ENCODE data around the gene MACROD1.
A peak's percentile ranks its signal among the peaks of the same experiment; 100 is the strongest.

MACROD1 gene

DNA sequence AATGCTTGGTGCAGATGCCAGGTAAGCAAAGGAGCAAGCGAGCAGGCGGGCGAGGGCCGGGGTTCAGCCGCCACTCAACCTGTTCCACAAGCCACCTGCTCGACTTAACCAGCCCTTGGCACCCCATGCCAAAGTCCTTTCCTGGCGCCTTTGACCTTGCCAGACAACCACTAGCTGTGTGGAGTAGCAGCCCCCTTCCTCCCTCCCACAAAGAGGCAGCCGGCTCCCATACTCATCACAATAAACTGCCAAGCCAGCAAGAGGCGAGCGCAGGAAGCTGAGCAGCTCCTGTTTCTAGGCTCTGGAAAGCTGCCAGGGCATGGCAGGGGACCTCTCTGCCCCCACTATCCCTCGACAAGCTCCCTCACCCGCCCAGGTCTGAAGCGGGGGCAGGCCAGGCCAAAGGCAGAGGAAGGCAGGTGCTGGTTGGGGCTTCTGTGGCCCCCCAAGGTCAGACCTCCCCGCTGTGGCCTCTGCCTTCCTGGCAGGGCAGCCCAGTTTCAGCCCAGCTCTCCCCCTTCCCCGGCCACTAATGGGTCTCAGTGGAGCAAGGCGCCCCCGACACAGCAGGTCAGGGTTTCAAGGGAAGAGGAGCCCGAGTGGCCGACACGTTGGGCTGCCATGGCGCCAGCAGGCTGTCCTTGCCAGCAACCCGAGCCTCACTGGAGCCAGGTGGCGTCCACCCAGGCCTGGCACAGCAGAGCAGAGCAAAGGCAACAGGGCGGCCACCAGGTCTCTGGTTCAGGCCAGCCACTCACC, 15.3 kb downstream of the MACROD1 start:
- no peak for DNase-seq

DNA sequence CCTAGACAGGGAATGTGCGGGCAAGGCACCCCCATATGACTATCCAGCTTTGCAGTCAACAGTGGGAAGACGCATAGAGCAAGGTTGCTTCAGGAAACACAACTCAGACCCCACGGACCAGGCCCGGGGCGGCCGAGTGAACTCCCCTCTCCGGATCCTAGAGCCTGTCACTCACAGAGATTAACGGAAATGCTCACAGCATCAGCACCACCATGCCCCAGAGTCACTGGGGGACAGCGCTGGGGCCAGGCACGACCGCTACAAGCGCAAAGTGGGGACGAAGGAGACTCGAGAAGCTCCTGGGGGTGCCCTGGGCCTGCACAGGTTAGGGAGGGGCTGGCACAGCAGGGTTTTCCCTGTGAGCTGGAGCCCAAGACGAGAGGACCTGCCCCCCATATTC, 15.9 kb downstream of the MACROD1 start:
- DNase-seq, result no peak

DNA sequence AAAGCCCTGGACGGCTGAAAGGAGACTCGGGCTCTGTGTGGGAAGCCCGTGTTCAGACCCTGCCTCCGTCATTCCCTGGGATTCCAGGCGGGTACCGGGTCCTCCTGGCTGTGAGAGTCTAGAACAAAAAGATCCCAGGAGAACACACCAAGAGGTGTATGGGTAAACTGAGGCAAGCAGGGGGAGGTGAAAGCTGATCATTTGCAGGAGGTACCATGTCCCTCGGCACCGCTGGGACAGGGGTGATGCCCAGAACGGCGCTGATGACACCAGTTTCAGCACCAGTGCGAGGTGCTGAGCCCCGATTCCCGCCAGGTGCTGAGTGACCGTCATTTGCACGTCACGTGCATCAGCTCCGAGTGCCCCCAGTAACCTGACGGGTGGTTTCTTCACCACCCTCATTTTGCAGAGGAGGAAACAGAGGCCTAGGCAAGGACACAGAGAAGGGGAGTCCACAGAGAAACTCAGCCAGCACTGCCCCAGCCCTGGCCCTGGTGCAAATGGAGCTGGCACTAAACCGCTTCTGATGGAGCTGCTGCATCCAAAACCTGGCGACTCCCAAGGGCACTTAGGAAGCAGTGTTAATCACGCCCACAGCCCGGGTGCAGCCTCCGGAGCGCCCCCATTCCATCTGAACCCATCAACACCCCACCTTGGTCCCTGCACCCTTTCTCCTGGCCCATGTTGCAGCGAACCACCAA, 16.8 kb downstream of the MACROD1 start:
- DNase-seq, result no peak

DNA sequence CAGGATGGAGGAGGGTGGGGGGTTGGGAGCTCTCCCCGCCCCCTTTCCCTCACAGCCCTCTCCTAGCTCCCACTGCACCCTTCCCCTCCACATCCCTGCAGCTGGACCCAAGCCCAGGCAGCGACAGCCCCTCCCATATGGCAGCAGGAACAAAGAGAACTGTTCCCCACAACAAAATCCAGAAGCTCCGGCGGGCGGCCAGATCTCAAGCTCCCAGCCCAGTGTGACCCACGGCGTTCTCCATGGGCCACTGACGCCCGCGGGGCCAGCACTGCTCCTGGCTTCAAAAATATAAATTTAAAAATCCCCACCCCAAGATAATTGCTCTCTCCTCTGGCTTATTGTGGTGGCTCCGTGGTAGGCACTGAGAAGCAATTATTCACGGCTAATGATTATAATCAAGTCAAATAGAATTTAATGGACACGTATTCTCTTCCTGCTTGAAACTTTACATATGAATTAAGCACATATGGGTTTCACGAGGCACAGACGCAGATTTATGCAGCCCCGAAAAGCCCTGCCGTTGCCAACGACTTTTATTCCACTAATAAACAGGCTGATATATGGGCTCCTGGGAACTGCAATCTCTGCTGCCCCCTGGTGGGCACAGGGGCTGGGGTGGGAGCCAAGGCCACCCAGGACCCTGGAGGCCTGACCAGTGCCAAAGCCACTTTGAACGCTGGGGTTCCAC, 17.5 kb downstream of the MACROD1 start:
- DNase-seq, result peak; percentile 75

GRCh38 chr11:64146036-64146955, 19.6 kb downstream of the MACROD1 start:
- peak; percentile 70 for DNase-seq

GRCh38 chr11:64144587-64145472, 21.1 kb downstream of the MACROD1 start:
- DNase-seq, result no peak

DNA sequence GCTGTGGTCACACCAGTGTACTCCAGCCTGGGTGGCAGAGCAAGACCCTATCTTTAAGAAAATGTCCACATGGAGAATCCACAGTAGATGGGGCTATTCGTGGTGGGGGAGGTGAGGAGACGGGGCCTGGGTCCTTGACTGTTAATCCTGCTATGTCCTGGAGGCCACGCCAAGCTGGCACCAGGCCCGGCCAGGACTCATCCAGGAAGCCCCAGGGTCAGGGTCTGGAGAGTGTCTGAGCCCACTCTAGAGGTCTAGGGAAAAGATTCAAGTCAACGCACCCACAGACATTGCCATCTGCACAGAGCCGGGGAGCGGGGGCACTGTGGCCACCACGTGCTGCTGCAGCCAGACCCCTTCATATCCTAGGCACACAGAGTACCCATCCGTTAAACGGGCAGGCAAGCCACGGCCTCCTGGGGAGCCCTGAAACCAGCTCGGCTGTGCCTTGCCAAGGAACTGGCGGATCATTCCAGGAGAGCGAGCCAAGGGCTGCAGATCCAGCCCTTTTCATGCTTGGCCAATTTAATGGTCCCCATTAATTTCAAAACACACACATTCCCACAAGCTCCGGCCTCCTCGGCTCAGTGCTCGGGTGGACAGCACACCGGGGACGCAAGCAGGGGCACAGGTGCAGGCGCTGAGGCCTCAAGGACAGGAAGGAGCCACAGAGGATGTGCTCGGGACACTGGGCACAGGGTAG, 24.7 kb downstream of the MACROD1 start:
- no peak for DNase-seq

DNA sequence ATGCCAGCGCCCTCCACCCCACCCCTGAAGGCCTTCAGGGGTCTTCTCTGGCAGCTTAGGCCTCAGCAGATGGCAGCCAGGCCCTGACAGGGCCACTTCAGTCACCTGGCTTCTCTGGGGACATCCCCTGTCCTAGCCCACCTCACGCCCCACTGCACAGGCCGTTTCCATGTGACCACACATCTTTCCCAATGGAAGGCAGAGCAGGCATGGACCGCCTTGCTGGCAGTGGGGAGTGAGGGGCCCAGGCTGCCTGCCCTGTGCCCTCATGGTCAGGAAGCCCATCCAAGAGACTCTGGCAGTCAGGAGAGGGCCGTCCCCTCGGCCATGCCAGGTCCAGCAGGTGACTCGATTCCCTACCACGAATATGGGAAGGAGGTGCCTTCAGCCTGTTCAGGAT, 25.8 kb downstream of the MACROD1 start:
- no peak for DNase-seq

DNA sequence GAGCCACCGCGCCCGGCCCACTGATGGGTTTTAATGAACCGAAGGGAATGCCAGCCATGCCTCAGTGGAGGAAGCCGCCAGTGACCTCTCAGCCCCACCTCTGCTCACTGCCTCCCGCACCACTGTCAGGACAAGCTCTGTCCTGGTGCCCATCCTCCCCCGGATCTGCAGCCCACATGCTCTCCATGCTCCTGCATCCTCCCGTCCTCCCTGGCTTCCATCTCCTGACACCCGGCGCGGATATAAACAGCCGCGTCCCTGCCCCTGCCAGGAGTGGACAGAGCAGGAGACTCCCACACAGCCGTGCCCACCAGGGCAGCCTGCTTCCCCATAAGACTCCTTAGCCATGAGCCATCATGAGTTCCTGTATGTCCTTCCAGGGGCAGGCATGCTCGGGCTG, 26.9 kb downstream of the MACROD1 start:
- no peak for DNase-seq

GRCh38 chr11:64138398-64138797, 27.5 kb downstream of the MACROD1 start:
- no peak for DNase-seq

DNA sequence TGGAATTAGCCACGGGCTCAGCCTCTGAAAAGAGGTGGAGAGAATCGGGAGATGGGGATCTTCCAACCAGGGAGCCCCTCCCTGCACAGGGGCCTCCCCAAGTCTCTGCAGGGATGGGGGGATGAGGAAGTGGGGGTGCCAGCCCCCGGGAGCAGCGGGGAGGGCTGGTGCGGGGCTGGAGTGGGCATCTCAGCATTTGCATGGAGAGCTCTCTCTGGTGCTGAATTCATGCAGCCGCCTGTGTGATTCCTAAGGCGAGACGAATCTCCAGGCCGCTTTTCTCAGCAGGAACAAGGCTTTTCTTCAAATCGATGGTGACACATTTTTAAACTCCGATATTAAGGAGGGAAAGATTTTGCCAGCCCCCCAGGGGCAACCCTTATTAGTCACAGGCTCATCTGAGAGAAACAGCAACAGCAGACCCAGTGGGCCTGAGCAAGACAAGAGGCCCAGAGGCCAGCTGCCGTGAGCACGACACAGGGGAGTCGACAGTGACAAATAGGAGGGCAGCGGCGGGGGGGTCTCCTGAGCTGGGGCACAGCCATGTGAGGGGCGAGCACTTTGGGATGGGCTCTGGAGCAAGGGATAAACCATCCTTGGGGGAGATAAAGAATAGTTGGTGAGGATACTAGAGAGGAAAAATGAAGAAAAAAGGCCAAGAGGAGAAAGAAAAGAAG, 29.0 kb downstream of the MACROD1 start:
- DNase-seq, result no peak

DNA sequence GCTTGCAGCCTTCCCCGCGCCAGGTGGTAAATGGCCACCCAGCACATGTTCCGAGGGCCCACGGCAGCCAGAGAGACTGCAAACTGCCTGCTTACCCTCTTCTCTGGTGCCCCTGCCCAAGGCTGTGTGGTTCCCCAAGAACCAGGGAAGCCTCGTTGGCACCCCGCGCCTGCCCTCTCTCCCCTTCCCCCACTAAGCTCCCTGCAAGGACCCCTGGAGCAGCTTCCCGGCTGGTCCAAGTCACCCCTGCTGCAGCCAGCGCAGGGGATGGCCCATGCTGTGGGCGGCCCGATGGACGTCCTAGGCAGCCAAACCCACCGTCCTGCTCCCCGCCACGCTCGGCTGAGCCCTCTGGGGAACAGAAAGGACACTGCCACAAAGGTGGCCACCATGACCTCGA, 30.2 kb downstream of the MACROD1 start:
- DNase-seq, result no peak

DNA sequence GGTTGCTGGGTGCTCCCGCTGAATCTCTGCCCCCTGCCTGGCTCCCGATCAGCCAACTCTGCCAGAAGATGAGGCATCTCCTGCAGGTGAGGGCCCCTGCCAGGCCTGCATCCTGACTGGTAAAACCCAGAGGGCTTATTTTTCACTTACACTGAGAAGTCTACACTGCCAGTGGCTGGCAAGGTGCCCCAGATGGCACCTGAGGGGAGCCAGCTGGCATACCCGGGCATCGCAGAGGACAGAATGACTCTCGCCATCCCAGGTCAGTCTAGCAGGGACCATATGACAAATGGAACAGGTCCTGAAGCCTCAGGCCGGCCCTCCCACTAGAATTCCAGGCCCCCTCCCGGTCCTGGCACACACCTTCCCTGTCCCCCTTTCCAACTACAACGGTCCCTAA, 30.9 kb downstream of the MACROD1 start:
- no peak for DNase-seq

GRCh38 chr11:64132982-64133705, 32.8 kb downstream of the MACROD1 start:
- no peak for DNase-seq

DNA sequence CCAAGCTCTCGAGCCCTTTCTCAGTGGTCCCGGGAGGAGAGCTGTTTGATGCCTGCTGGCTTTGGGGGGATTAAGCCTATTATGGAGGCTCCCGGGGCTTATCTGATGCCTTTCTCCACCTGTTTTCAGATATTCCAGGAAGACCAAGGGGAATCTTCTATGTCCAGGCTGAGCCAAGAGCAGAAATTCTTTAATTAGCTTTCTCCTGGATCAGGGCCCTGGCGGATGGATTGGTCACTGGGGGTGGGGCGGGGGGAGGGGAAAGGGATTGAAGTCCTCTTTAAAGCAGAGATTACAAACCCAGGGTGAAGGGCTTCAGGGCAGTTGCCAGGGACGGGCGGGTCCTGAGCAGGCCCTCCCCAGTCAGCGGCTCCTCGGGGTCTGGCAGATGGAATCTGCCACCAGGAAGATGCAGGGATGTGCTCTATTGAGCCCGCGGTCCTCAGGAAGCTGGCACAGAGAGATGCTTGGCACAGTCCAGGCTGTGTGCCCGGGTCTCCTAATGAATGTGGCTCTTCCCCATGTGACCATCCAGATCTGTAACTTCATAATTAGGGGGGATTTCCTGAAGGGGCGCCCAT, 33.6 kb downstream of the MACROD1 start:
- no peak for DNase-seq

DNA sequence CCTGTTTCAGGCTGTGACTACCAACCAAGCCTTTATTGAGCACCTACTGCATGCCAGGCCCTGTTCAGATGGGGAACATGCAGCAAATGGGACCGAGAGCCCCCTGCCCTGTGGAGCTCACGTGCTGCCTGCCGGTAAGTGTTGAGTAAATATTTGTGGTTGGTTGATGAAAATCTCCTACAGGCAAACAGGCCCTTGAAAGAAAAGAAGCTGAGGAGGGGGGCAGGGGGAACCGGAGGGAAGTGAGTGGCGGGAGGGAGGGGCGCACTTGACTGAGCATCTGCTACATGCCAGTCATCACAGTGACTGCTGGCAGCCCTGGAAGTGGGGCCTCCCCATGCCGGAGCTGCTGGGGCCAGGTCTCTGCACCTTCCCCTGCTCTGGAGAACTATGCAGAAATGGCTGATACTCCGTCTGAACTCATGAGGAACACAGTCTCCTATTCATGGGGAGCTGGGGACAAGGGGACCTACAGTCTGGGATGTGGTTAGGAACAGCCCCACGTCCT, 34.2 kb downstream of the MACROD1 start:
- no peak for DNase-seq

DNA sequence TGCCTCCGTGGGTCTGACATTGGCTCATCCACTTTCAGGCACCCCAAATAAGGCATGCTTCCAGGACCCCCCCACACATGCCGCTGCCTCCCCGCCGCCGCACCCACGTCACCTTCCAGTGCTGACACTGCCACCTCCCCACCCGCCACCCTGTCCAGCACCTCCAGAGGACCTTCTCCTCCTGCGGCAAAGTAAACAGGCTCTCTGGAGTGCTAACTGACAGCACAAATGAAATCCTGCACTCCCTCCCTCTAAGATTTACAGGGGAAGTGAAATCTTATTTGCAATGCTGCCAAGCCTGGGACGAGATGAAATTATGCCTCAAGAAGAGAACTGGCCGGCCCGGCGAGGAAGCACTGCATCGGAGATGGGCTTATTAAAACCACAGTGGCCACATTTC, 35.3 kb downstream of the MACROD1 start:
- DNase-seq, result no peak

GRCh38 chr11:64129403-64129802, 36.5 kb downstream of the MACROD1 start:
- no peak for DNase-seq
